ENCODE measurements around the gene HDAC4.

The HDAC4 gene

GRCh38 chr2:239159476-239159911, 241.3 kb downstream of the HDAC4 start:
- DNase-seq: no peak

- DNase-seq: no peak
Observed at GRCh38 chr2:239158641-239159475, 242.0 kb downstream of the HDAC4 start.

GRCh38 chr2:239157771-239158170, 243.0 kb downstream of the HDAC4 start:
- DNase-seq: no peak

GRCh38 chr2:239157269-239157668, 243.6 kb downstream of the HDAC4 start:
- no peak for DNase-seq

- no peak for DNase-seq
Observed at GRCh38 chr2:239156516-239157265, 244.1 kb downstream of the HDAC4 start.

- no peak for DNase-seq
Observed at GRCh38 chr2:239155806-239156480, 244.9 kb downstream of the HDAC4 start.

- DNase-seq: no peak
Observed at GRCh38 chr2:239154971-239155805, 245.6 kb downstream of the HDAC4 start.

- DNase-seq: no peak
Observed at GRCh38 chr2:239153806-239154591, 246.8 kb downstream of the HDAC4 start.

- no peak for DNase-seq
Observed at GRCh38 chr2:239152916-239153305, 247.9 kb downstream of the HDAC4 start.

- no peak for DNase-seq
Observed at GRCh38 chr2:239152239-239152915, 248.4 kb downstream of the HDAC4 start.

GRCh38 chr2:239151201-239152131, 249.4 kb downstream of the HDAC4 start:
- no peak for DNase-seq

- no peak for DNase-seq
Observed at GRCh38 chr2:239150125-239151011, 250.5 kb downstream of the HDAC4 start.

- DNase-seq: no peak
Observed at GRCh38 chr2:239149501-239149900, 251.3 kb downstream of the HDAC4 start.

GRCh38 chr2:239148495-239149200, 252.2 kb downstream of the HDAC4 start:
- DNase-seq: no peak

GRCh38 chr2:239147376-239147775, 253.4 kb downstream of the HDAC4 start:
- no peak for DNase-seq

- no peak for DNase-seq
Observed at GRCh38 chr2:239146741-239147181, 254.1 kb downstream of the HDAC4 start.

GRCh38 chr2:239146011-239146641, 254.7 kb downstream of the HDAC4 start:
- DNase-seq: no peak

GRCh38 chr2:239145601-239146000, 255.2 kb downstream of the HDAC4 start:
- no peak for DNase-seq

Data from DMS79 treated with DMSO at 0.1 percent for 48 hours (cell line).